ENCODE results near the gene COL9A1.

GRCh38 chr6:70180901-70181599 is 121.8 kb downstream of the COL9A1 start:
- no peak for TF ChIP-seq CTCF (IDR thresholded peaks at IDR 0.05; ENCODE audit: control extremely low read depth in 1 of 3, insufficient read depth in 1 of 3, low read depth in 1 of 3, low read length in 3 of 3)
- TF ChIP-seq BRCA1 (IDR thresholded peaks at IDR 0.05; ENCODE audit: low read depth, low read length): no peak
- TF ChIP-seq HDAC2 (IDR thresholded peaks at IDR 0.05; ENCODE audit: borderline replicate concordance in 1 of 2, low read depth in 2 of 2, low read length in 2 of 2): no peak
- no peak for TF ChIP-seq E2F6 (IDR thresholded peaks at IDR 0.05)
- no peak for TF ChIP-seq MAFK (IDR thresholded peaks at IDR 0.05; ENCODE audit: low read depth, low read length)
- TF ChIP-seq RFX5 (IDR thresholded peaks at IDR 0.05; ENCODE audit: borderline replicate concordance, low read depth, low read length): no peak
- no peak for TF ChIP-seq EP300 (IDR thresholded peaks at IDR 0.05; ENCODE audit: borderline replicate concordance in 1 of 2, low read depth in 2 of 2, low read length in 2 of 2)
- TF ChIP-seq RBBP5 (IDR thresholded peaks at IDR 0.05; ENCODE audit: borderline replicate concordance, low read depth, low read length): no peak
- no peak for TF ChIP-seq NRF1 (IDR thresholded peaks at IDR 0.05; ENCODE audit: low read depth, low read length)
- TF ChIP-seq JUN (IDR thresholded peaks at IDR 0.05; ENCODE audit: low read depth, low read length): no peak
- no peak for TF ChIP-seq EZH2 (IDR thresholded peaks at IDR 0.05; ENCODE audit: low read depth, low read length, severe bottlenecking)
